Peyer's patch (tissue), 4 donors: ENCODE data around the gene EPB42.

Source experiments
- POLR2A ChIP-seq, 2 donors: fragments of 450-650 bp; IDR thresholded peaks; one replicate each; pipeline ENCODE4 v1.5.1; 2017; ENCODE audit warnings: antibody characterized with exemption in 2 of 2, mild to moderate bottlenecking in 2 of 2, moderate library complexity in 2 of 2
- TF ChIP-seq, protein P1 (sequence below), 6 experiments: fragments of 450-650 bp in 4 of 6; fragments of 200-600 bp in 2 of 6; sonication (generic) in 1 of 6; IDR thresholded peaks; one replicate each; pipeline ENCODE4 v1.5.1; 2017 to 2019; ENCODE audit warnings: antibody characterized with exemption in 6 of 6, mild to moderate bottlenecking in 3 of 6, moderate library complexity in 1 of 6

DNA sequence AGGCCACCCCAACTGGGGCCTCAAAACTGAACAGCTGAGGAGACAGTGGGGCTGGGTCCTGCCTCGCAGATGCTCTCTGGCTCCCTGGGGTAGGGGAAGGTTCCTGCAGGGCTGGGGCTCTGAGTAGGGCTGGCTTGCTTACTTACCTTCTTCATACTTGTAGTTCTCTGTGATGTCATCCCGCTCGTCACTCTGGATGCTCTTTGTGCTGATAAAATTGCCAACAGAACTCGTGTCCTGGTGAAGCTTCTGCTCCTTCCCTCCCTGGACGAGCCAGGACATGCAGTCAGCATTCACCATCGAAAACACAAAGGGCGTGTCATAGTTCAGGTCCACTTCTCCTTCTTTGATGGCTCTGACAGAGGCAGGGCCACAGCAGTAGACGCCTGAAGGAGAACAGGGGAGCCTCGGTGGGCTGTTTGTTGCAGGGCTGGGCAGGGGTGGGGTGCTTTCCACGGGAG is 17.9 kb upstream of the EPB42 start:
- TF ChIP-seq, protein P1, sequence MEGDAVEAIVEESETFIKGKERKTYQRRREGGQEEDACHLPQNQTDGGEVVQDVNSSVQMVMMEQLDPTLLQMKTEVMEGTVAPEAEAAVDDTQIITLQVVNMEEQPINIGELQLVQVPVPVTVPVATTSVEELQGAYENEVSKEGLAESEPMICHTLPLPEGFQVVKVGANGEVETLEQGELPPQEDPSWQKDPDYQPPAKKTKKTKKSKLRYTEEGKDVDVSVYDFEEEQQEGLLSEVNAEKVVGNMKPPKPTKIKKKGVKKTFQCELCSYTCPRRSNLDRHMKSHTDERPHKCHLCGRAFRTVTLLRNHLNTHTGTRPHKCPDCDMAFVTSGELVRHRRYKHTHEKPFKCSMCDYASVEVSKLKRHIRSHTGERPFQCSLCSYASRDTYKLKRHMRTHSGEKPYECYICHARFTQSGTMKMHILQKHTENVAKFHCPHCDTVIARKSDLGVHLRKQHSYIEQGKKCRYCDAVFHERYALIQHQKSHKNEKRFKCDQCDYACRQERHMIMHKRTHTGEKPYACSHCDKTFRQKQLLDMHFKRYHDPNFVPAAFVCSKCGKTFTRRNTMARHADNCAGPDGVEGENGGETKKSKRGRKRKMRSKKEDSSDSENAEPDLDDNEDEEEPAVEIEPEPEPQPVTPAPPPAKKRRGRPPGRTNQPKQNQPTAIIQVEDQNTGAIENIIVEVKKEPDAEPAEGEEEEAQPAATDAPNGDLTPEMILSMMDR (IDR thresholded peaks at IDR 0.05) = no peak
- TF ChIP-seq POLR2A (IDR thresholded peaks at IDR 0.05) = no peak
